OCI-M2 (cell line): ENCODE measurements around the gene LYZL4.

Source experiments
- DNase-seq: peaks from one replicate; lab custom pipeline; 2025; ENCODE audit not compliant: unreplicated experiment; lab: John Stamatoyannopoulos, UW

LYZL4 gene

DNA sequence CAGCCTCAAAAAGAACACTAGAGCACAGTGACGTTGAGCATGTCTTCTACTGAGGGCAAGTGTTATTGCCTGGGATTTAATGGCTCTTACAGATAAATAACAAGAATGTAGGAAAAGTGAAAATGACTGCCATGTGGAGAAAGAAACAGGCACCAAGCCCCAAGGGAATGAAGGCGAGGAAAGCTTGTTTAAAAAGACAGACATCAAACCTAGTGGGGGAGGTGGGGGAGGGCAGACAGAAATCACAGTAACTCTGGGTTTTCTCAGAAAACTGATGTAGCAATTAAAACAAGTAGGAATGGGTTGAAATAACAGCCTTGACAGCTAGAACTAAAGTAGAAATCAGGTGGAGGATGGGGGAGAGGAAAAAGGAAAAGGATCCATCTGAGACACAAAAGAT, 18.4 kb upstream of the LYZL4 start:
- DNase-seq, result no peak

DNA sequence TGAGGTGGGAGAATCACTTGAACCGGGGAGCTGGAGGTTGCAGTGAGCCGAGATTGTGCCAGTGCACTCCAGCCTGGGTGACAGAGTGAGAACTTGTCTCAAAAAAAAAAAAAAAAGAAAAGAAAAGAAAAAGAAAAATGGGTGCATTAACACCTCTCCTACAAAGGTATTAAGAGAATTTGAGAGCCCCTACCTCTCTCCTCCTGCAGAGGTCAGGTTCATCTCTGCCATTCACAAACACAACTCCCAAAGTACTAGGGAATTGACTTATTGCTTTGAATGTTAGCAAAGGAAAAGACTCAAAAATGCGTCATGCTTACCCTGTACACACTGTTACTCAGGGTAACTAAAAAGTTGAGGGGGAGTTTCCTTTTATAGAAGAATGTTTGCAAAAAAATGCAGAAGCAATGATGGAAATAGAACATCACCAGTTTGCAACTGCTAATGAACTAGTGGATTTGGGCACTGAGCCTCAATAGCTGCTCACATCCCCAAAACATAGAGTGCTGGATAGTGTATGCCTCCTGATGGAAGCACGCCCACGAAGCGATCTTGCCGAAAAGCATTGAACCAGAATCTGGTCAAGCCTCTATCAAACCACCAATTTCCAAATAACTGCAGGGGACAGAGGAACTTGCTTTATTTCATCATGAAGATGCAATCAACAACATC, 15.5 kb upstream of the LYZL4 start:
- no peak for DNase-seq

DNA sequence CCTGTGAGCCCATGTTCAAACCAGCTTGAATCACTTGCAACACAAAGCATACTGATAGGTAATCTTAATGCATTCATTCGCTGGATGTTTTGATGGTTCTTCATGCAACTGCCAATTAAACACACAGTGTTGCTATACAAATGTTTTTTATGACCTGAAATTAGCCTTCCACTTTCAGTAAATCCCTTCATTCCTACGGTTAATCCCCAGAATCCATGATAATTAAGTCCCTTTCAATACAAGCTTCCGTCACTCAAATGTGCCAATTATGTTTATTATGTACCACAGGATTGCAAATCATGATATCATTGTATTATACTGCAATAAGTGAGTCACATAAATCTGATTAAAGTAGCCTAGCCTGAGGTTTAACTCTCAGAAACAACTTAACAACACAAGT, 14.5 kb upstream of the LYZL4 start:
- DNase-seq, result no peak

DNA sequence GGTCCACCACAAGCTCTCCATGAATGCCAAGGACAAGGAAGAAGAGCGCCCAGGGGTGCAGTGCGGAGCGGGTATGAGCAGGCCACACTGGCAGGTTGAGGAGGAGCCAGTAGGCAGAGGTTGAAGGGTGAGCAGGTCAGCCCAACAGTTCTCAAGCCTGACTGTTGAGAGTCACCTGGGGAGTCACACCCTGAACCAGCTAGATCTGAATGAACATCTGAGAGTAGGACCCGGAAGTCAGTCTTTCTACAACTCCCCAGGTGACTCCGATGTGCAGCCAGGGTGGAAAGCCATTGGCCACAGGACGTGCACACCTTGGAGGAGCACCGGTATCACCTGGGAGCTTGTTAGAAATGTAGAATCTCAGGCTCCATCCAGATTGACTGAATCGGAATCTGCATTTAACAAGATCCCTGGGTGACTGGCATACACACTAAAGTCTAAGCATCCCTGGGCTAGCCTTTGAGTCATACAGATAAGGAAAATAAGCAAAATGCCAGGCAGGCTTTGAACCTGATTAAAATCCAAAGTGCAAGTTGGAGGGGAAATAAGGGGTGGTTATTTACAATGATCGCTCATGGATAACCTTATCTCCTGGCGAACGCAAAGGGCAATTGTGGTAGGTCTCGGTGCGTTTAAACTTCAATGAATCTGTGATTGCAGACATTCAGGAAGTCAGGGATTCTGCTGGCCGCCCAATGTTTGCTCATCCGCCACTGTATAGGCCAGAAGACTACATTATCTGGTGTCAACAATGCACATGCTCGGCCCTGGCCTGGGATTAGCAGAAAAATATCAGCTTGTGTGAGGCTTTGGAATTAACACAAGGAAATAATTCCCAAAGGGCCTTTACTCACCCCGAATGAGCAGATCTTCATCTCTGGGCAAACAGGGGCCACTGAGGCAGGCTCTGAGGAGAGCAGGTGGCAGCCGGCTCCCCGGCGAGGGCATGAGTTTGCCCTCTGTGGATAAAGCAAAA, 11.7 kb upstream of the LYZL4 start:
- no peak for DNase-seq

DNA sequence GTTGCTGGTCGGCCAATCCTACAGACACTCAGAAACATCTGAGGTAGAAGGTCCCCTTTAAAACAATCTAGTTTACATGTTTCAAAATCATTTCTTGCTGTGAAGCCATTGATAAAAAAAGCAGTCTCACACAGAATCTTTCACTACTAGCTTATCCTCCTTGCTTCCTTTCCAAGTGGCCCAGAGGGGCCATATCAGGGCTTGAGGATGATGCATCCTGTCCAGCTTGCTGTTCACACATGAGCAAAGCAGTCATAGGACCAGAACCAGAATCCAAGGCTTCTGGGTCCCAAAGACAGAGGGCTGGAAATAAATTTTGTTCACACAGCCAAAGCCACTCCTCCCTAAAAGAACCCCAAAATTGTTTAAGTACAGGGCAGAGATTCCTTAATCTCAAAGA, 9.2 kb upstream of the LYZL4 start:
- DNase-seq, result no peak

DNA sequence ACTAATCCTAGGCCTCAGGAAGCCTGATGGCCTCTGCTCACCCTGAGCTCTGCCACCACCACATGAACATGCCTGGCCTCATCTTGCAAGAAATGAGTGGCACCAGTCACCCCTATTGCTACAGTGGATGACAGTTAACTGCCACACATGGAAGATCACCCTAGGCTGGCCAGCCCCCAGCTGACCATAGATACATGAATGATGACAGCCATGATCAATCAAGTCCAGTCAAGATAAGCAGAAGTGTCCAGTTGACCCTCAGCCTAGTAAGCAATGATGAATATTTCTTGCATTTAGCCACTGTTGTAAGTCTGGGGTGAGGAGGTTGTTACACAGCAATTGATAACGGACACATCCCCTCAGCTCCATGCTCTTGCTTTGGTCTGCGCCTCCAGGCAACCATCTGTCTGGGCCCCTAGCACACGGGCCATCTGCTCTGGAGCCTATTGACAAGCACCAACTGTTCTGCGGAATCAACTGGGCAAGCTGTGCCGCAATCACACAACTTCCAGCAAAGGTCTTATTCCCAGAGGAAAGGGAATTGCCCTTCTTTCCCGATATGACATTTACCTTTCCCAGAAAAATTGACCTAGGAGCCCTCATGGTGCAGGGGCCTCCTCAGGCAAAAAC, 2.2 kb upstream of the LYZL4 start:
- no peak for DNase-seq

DNA sequence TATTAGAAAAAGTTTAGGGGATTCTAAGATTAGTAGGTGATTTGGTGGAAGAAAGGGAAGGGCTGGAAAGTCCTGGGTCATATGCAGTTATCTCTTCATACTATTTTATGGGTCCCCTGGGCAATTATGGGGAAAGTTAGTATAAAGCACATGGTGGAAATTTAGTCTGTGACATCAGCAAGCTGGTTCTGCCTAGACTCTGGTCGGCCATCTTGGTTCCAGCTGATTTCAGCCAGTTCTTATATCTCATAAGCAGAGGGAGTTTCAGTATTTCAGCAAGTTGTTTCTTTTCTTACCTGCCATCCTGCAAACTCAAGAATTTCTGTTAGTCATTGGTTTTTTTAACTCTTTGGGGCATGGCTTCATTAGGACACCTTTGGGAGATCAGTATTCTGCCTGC, 1.0 kb upstream of the LYZL4 start:
- DNase-seq, result no peak

DNA sequence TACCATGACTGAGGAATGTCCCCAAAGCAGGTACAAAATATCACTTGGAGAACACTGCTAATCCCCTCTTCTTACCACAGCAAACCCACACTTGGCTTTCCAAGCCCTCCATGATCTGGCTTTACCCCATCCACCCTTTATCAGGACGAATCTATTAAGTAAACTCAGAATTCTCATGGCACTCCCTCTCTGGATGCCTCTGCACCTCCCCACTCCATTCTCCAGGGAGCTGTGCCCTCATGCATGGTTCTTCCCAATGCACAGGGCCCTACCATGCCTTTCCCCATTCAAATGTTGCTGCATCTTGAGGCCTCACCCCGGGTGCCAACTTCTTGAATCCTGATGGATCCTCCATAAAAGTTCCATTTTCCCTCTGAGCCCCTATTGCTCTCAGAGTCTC, 2.3 kb downstream of the LYZL4 start:
- no peak for DNase-seq

DNA sequence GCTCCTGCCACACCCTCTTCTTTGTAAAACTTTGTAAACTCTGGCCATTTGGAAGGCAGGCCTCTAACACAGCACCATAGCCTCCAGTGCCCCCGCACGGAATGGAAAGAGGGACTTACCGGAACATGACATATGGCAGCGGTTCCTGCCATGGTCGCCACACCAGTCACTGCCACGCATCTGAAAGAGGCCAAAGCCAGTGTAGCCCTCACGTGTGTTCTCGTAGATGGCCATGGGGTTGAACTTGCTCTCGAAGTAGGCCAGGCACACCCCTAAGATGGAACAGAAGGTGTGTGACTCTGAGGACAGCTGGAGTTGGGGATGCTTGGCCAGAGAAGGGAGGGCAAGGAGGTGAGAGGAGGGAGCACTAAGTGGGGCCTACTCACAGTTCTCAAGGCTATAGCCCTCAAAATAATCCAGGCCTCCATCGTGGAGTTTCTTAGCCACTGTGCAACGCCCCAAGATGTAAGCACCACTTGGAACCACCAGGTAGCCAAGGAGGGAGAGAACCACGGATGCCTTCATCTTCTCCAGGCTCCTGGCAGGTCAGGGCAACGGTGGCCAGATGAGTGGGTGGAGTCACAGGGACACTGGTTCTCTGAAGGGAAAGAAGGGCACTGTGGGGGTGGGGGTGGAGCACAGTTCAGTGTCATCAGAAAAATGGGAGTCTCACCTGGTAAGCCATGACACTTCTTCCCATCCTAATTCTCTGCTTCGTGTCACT, 3.5 kb downstream of the LYZL4 start:
- DNase-seq, result no peak

DNA sequence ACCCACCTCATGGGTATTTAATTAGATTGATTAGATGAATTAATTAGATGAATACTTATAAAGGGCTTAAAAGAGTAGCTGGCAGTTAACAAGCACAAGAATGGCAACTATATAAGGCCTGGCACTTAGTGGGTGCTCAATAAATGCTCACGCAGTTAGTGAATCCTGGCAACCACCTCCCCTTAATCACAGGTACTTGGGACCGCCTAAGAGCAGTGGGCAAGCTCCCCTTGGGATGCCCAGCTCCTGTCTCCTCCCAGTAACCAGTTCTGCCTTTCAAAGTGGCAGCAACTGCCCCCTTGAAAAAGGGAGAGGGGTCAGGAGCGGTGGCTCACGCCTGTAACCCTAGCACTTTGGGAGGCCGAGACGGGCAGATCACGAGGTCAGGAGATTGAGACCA, 4.6 kb downstream of the LYZL4 start:
- DNase-seq, result no peak

DNA sequence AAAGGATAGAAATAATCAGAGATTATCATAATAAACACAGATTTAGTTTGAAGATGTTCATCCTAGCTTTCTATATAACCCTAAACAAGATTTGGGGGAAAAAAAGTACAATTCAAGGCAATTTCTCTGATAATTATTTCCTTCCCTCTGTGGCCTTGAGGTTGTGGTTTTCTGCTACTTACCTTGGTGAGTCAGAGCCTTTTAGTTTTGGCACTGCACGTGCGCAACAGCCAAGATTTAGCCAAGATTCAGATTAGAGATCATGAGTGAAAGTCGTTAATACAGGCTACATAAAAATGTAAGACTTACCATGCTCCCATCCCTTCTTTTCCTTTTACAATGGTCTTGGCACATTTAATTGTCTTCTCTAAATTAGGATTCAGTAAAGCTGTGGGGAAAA, 6.7 kb downstream of the LYZL4 start:
- no peak for DNase-seq

DNA sequence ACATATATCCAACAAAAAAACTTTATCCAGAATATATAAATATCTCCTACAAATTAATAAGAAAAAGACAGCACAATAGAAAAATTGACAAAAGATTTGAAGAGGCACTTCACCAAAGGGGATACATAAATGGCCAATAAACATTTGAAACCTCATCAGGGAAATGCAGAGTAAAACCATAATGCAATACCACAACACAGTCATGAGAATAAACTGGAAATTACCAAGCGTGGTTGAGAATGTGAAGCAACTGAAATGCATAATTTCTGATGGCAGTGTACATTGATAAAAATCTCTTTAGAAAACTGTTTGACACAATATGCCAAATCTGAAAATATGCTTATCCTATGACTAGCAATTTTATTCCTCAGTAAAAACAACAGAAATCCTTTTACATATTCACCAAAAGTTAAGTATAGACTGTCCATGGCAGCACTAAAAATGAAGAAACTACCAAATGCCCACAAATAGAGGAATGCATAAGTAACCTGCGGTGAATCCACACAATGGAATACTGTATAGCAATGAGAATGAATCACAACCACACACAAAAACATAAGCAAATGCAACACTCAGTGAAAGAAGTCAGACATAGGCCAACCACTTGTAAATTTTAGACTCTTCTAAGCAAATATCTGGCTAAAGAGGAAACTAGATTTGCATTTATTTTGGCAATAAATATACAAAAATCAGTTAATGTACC, 7.9 kb downstream of the LYZL4 start:
- no peak for DNase-seq

DNA sequence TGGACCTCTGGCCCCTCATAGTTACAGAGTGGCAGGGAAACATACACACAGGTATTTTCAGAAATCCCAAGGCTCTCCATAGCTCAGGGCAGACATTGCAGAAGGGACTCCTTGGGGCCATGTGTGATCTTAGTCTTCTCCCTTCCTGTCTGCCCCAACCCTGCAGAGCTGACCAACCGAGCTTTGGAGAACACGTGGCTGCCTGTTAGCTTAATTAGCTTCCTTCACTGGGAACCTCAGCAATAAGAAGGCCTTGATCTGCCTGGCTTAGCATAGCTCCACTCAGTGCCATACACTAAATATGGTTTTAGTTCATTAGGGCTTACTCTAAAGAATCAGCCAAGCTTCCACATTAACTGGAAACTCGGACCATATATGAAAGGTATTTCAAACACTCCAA, 12.3 kb downstream of the LYZL4 start:
- DNase-seq, result no peak

DNA sequence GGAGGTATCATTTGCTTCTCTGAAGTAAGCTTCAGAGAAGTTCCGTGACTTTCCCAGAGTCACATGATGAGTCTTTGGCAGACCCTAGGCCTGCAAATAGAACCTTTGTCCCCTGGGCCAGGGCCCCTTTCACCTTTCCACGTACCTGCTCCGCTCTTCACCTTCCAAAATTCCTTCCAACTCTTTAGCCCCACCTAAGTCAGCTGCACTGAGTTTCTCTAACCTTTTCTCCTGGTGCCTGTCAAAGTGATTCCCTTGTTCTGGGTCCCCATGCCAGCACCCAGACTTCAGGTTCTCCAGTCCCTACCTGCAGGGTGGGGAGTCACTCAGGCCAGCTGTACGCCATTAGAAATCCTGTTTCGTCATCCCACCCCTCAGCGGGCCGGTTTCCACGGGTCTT, 12.8 kb downstream of the LYZL4 start:
- DNase-seq, result no peak

DNA sequence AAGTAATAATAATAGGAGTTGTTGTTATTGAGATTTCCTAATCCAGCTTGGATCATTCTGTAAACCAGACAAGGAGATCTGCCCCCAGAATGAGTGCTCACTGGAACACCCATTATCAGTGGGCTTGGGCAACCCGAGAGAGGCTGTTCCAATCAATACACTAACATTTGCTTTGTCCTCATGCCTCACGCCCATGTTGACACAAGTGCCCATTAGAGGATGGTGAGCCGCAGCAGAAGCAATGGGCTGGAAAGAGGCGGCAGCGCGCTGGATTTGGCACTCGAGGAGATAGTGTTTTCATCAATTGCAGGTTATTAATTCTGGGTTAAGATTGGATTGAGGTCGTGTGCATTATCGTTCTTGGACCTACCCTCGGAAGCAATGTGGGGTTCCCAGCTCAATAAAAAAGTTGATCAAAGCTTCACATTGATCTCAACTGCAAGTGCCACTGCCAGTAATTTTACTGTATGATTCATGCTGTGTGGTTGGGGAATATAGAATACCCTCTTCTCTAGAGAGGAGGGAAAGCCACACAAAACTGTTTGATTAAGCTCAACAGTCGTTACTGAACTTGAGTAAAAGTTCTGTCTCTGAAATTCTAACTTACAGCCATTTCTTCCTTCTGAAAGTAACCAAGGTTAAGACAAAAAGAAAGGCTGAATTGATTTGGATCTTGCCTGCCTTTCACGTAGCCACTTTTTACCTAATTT, 15.7 kb downstream of the LYZL4 start:
- DNase-seq, result no peak

DNA sequence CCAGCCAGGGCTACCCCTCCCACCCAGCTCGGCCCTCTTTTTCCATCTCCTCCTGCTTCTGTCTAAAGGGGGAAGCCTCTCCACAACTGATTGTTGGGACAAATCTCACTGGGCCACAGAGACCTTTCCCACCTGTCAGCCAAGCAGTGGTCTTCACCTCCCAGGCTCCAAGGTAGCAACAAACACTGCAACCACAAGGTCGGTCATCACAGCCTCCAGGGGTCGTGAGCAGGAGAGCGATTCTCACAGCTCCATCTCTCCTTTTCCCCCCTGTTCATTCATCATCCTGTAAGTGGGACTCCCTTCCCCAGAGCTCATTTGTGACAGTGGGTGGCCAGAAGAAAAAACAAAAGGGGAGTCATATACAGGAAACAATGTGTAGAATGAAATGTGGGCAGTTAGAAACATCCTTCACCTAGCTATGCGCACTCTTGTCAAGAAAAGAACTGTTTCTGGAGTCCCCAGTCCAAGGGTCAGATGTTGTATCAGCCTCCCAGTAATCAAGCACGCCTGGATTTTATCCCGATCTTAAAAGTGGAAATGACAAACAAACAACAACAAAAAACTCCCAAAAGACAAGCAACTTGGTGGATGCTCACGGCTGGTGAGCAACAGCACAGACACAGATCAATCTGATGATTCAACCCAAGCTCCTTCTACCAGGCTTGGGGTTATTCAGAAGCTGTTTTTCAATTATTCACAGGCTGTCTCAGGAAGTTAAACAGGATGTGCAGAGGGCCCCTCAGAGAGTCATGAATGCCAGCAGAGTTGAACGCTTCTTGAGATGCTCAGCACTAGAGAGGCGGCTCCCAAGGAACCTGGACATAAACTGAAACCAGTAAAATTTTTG, 22.4 kb downstream of the LYZL4 start:
- no peak for DNase-seq

DNA sequence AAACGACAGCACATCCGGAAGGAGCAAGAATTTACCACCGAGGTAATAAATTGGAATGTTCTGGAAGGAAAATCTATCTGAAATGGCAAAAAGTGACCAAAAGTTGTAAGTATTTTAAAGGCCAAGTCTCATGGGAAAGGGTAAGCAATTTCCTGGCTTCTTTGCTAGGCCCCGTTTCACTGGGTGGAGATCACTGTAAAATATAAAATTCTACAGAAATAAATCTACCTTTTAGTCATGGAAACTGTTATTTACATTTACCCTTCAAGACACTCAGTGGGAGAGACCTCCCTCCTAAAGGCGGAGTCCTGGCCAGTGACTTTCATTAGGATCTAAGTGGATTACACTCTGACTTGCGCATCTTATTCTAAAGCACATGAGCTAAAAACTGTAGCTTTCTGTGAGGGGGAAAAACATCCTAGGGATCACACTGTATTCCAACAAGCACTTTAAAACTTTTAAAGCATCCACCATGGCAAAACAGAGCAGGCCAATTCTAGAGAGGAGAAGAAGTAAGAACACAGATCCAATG, 28.8 kb downstream of the LYZL4 start:
- no peak for DNase-seq

DNA sequence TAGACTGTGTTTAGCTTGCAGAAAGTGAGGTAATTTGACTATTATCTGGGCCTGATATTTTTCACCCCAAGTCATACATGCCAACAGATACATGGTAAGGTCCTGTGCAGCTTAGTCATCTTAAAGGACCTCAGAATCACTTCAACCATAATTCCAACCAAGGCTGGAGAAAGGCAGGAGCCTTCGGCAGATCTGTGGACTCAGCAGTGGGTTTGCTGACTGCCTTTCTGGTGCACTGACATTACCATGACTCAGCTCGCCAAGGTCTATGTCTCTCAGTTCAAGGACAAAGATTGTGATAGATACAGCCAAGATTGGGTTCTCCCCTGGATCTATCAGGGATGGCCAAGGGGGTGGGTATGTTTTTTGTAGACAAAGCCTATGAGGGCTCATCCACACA, 32.7 kb downstream of the LYZL4 start:
- DNase-seq, result no peak

DNA sequence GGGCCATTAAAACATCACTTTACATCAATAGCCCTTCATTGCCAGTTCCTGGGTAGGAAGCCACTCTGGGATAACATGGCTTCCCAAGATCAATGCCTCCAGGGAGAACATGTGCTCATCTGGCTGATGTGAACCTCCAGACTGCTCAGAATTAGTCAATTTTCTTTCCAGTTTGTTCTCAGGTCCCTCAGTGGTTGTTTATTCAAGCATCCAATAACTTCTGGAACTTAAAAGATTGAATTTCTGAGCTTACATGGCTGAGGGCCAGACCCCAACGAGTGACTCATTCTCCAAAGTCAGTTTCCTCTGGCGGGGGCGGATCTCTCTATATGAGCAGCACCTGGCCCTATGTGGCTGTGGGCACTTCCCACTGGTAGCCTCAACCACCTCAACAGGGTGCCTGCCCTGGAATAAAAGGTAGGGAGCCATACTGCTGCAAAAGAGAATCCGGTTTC, 34.0 kb downstream of the LYZL4 start:
- DNase-seq, result no peak
